IMR-90 (cell line): ENCODE data around the gene ATP6V0C. TPM values are rescaled to one million over a fixed set of nuclear protein-coding genes. Genes with fewer than 3 reads are reported as not detected.

Experiments
- BHLHE40 ChIP-seq: fragments of 150-350 bp; IDR thresholded peaks from 2 replicates; pipeline ENCODE4 v1.6.1; 2016; ENCODE audit warnings: mild to moderate bottlenecking, low read depth, low read length
- FOS ChIP-seq: fragments of 150-350 bp; IDR thresholded peaks from 2 replicates; pipeline ENCODE4 v1.6.1; 2016; ENCODE audit warnings: low read depth, low read length
- MAFK ChIP-seq: IDR thresholded peaks from 2 replicates; pipeline ENCODE4 v1.6.1; 2012; ENCODE audit warnings: low read depth, low read length, improper control_type of control experiment
- MAZ ChIP-seq: IDR thresholded peaks from 2 replicates; pipeline ENCODE4 v1.6.1; 2012; ENCODE audit warnings: low read depth, mild to moderate bottlenecking, low read length, improper control_type of control experiment, moderate library complexity, borderline replicate concordance
- polyA plus RNA-seq, 3 experiments: library from polyadenylated mRNA; depleted of rRNA; stranded (reverse); fragments of >200 nt; gene quantifications; 2 replicates each; pipeline ENCODE4 v1.2.3, GENCODE V29; 2012; ENCODE audit warnings: low replicate concordance in 1 of 3
- total RNA-seq: library from RNA; depleted of rRNA; stranded (reverse); fragments of >200 nt; gene quantifications from 2 replicates; pipeline ENCODE4 v1.2.3, GENCODE V29; 2012
- TF ChIP-seq, protein P1 (sequence below): conservative IDR thresholded peaks from 2 replicates; pipeline ENCODE4 v1.5.1; 2012; ENCODE audit warnings: mild to moderate bottlenecking, low read depth, low read length, improper control_type of control experiment

Gene ATP6V0C
- total and polyA plus RNA-seq, 2 of the 4 experiments (the other 2 are of a cell fraction), result 8.4 to 107 TPM

DNA sequence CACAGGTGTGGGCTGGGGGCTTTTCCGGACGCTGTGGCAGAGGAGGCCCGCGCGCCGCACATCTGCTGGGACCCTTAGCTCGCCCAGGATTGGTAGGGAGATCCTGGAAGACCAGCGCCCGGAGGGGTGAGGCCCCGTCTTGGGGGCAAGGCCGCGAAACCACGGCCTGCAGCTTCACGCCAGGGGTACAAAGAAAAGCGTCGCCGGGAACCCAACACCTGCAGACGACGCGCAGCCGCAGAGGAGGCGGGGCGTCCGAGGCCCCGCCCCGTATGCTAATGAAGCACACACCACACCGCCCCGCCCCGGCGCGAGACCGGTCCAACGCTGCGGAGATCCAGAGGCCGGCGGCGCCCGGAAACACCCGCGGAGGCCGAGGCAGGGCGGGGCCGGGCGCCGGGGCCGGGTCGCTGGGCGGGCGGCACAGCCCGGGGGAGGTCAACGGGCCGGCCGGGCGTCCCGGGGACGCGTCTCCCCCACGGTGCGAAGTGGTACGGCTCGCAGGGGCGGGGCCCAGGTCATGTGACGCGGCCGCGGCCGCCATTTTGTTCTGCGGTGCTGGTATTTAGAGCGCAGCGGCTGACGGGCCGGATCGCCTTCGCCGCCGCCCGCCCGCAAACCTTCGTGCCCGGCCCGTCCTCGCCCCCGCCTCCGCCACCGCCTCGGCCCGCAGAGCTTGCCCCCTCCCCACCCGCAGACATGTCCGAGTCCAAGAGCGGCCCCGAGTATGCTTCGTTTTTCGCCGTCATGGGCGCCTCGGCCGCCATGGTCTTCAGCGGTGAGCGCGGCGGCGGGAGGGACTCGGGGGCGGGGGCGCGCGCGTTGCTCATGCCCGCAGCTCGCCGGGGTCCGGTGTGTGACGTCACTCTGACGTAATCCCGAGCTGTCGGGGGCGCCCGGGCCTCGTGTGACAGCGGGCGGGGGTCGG is at the start of gene ATP6V0C (continued):
- TF ChIP-seq, protein P1, sequence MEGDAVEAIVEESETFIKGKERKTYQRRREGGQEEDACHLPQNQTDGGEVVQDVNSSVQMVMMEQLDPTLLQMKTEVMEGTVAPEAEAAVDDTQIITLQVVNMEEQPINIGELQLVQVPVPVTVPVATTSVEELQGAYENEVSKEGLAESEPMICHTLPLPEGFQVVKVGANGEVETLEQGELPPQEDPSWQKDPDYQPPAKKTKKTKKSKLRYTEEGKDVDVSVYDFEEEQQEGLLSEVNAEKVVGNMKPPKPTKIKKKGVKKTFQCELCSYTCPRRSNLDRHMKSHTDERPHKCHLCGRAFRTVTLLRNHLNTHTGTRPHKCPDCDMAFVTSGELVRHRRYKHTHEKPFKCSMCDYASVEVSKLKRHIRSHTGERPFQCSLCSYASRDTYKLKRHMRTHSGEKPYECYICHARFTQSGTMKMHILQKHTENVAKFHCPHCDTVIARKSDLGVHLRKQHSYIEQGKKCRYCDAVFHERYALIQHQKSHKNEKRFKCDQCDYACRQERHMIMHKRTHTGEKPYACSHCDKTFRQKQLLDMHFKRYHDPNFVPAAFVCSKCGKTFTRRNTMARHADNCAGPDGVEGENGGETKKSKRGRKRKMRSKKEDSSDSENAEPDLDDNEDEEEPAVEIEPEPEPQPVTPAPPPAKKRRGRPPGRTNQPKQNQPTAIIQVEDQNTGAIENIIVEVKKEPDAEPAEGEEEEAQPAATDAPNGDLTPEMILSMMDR, result no peak
- TF ChIP-seq BHLHE40, result peak; percentile 92
- TF ChIP-seq FOS, result no peak
- no peak for TF ChIP-seq MAFK
- TF ChIP-seq MAZ, result no peak
